ENCODE results near the gene HCK.

DNA sequence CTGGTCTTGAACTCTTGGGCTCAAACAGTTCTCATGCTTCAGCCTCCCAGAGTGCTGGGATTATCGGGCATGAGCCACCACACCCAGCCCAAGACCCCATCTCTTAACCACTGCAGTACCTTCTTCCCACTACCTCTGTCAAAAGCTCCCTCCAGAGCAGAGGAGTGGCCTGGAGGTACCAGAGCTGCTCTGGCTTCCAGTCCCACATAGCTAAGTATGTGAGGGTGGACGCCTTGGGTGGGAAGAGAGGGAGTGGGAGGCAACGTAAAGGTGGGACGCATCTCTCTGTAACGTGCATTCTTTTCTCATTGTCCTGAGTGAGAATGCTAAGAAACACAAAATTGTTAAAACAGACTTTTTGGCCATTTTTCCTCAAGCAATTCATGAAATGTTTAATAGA, 82.0 kb downstream of the HCK start:
- no peak for TF ChIP-seq CTCF (conservative IDR thresholded peaks at IDR 0.05)
- TF ChIP-seq EZH2 (IDR thresholded peaks at IDR 0.05; ENCODE audit: low read depth): no peak
